HEK293 (cell line): ENCODE measurements around the gene CHRD.

Source experiments
- CTCF ChIP-seq: fragments of 450-650 bp; formaldehyde crosslinking; IDR thresholded peaks from 2 replicates; pipeline ENCODE4 v1.5.1; 2016; ENCODE audit warnings: missing biosample characterization, missing genetic modification characterization
- GLIS2 ChIP-seq: fragments of 450-650 bp; formaldehyde crosslinking; IDR thresholded peaks from 2 replicates; pipeline ENCODE4 v1.5.1; 2016; ENCODE audit warnings: missing biosample characterization, missing genetic modification characterization
- HIC1 ChIP-seq: fragments of 450-650 bp; formaldehyde crosslinking; IDR thresholded peaks from 2 replicates; pipeline ENCODE4 v1.5.1; 2016; ENCODE audit warnings: missing biosample characterization, missing genetic modification characterization
- PATZ1 ChIP-seq: fragments of 450-650 bp; formaldehyde crosslinking; IDR thresholded peaks from 2 replicates; pipeline ENCODE4 v1.5.1; 2016; ENCODE audit warnings: missing biosample characterization, missing genetic modification characterization
- RBAK ChIP-seq: fragments of 450-650 bp; formaldehyde crosslinking; IDR thresholded peaks from 2 replicates; pipeline ENCODE4 v1.5.1; 2016; ENCODE audit warnings: missing biosample characterization, missing genetic modification characterization
- ZBTB49 ChIP-seq: fragments of 450-650 bp; formaldehyde crosslinking; IDR thresholded peaks from 2 replicates; pipeline ENCODE4 v1.5.1; 2016; ENCODE audit warnings: missing biosample characterization, missing genetic modification characterization, low read depth
- ZFP37 ChIP-seq: fragments of 450-650 bp; formaldehyde crosslinking; IDR thresholded peaks from 2 replicates; pipeline ENCODE4 v1.5.1; 2016; ENCODE audit warnings: missing biosample characterization, missing genetic modification characterization
- ZNF23 ChIP-seq: fragments of 450-650 bp; formaldehyde crosslinking; IDR thresholded peaks from 2 replicates; pipeline ENCODE4 v1.5.1; 2016; ENCODE audit warnings: missing biosample characterization, missing genetic modification characterization, borderline replicate concordance
- ZNF274 ChIP-seq, 2 experiments: fragments of 200-500 bp in 1 of 2; fragments of 450-650 bp in 1 of 2; sonication (Bioruptor generic) in 1 of 2; formaldehyde crosslinking in 1 of 2; IDR thresholded peaks; 2 replicates each; pipeline versions ENCODE4 v1.5.1 to v1.6.1; 2014 to 2016; ENCODE audit warnings: borderline replicate concordance in 1 of 2, inconsistent platforms in 1 of 2, low read length in 1 of 2, missing biosample characterization in 1 of 2, missing genetic modification characterization in 1 of 2

GRCh38 chr3:184333700-184334099 lies 46.2 kb upstream of the CHRD start:
- no peak for TF ChIP-seq CTCF (tag by site-specific recombination)
- no peak for TF ChIP-seq ZNF274 (IDR thresholded peaks at IDR 0.05; ENCODE audit: low read length)
- TF ChIP-seq ZNF274 (tag by site-specific recombination; IDR thresholded peaks at IDR 0.05; ENCODE audit: borderline replicate concordance), result no peak
- no peak for TF ChIP-seq RBAK
- TF ChIP-seq PATZ1 (tag by site-specific recombination), result no peak
- TF ChIP-seq ZFP37, result no peak
- TF ChIP-seq ZBTB49 (tag by site-specific recombination), result no peak
- peak; percentile 45; the same call in 1 of the 2 replicates for TF ChIP-seq HIC1 (tag by site-specific recombination)
- TF ChIP-seq ZNF23 (tag by site-specific recombination), result no peak
- TF ChIP-seq GLIS2 (tag by site-specific recombination), result no peak
